Uterus (tissue), 2 donors: Measurements from ENCODE around the gene NAGPA.

Source experiments
- POLR2A ChIP-seq, 2 donors: fragments of 450-650 bp; IDR thresholded peaks; one replicate each; pipeline ENCODE4 v1.6.1; 2016; ENCODE audit warnings: antibody characterized with exemption in 2 of 2, mild to moderate bottlenecking in 1 of 2, moderate library complexity in 1 of 2
- TF ChIP-seq, protein P1 (sequence below), 4 experiments: fragments of 200-600 bp in 2 of 4; fragments of 450-650 bp in 2 of 4; sonication (generic) in 2 of 4; IDR thresholded peaks; one replicate each; pipeline ENCODE4 v1.5.1; 2016 to 2019; ENCODE audit warnings: antibody characterized with exemption in 4 of 4, mild to moderate bottlenecking in 2 of 4, moderate library complexity in 1 of 4

DNA sequence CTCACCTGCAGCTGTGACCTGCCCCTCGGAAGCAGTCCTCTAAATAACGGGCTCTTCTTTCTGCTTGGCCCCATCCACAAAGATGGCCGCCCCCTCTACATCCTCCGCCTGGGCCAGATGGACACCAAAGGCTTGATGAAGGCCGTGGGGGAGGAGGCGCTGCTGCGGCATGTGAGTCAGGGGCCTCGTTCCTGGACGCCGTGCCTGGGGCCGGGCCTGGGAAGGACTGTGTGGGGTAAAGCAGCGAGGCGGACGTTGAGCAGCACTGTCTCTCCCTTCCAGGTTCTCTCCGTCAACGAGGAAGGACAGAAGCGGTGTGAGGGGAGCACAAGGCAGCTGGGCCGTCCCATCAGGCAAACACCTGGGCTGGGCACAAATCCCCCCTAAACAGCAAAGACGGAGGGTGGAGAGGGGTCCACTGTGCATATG lies 33.1 kb downstream of the NAGPA start:
- TF ChIP-seq, protein P1, sequence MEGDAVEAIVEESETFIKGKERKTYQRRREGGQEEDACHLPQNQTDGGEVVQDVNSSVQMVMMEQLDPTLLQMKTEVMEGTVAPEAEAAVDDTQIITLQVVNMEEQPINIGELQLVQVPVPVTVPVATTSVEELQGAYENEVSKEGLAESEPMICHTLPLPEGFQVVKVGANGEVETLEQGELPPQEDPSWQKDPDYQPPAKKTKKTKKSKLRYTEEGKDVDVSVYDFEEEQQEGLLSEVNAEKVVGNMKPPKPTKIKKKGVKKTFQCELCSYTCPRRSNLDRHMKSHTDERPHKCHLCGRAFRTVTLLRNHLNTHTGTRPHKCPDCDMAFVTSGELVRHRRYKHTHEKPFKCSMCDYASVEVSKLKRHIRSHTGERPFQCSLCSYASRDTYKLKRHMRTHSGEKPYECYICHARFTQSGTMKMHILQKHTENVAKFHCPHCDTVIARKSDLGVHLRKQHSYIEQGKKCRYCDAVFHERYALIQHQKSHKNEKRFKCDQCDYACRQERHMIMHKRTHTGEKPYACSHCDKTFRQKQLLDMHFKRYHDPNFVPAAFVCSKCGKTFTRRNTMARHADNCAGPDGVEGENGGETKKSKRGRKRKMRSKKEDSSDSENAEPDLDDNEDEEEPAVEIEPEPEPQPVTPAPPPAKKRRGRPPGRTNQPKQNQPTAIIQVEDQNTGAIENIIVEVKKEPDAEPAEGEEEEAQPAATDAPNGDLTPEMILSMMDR (IDR thresholded peaks at IDR 0.05), result no peak
- no peak for TF ChIP-seq POLR2A (IDR thresholded peaks at IDR 0.05)
